ENCODE results near the gene NEK10.

GRCh38 chr3:27145719-27146118 lies 223.5 kb downstream of the NEK10 start:
- TF ChIP-seq CTCF (IDR thresholded peaks at IDR 0.05): no peak
- no peak for TF ChIP-seq POLR2A (IDR thresholded peaks at IDR 0.05)
